Spleen (tissue), 11 donors: Measurements from ENCODE around the gene LRRC74B. TPM values are rescaled to one million over a fixed set of nuclear protein-coding genes. Genes with fewer than 3 reads are reported as not detected.

Source experiments
- DNase-seq: peaks from one replicate; pipeline ENCODE4 v3.0.0-alpha.2; 2020
- H3K27ac ChIP-seq, 8 donors: fragments of 200-600 bp; sonication (generic) in 7 of 8; 1 replicate in 4 of 8; 2 replicates in 4 of 8; pipeline versions ENCODE4 v1.5.0 to v1.8.0; 2016 to 2021; ENCODE audit warnings: inconsistent platforms in 4 of 8, mild to moderate bottlenecking in 4 of 8, moderate library complexity in 1 of 8
- H3K27me3 ChIP-seq, 7 donors: fragments of 200-600 bp; sonication (generic) in 6 of 7; replicated peaks in 1 of 7; 1 replicate in 4 of 7; 2 replicates in 3 of 7; pipeline versions ENCODE4 v1.5.0 to v1.8.0; 2016 to 2021; ENCODE audit warnings: inconsistent platforms in 3 of 7, mild to moderate bottlenecking in 1 of 7
- H3K36me3 ChIP-seq, 6 donors: fragments of 200-600 bp; sonication (generic) in 5 of 6; 1 replicate in 4 of 6; 2 replicates in 2 of 6; pipeline versions ENCODE4 v1.5.0 to v1.8.0; 2016 to 2021; ENCODE audit warnings: inconsistent platforms in 2 of 6
- H3K4me1 ChIP-seq, 6 donors: fragments of 200-600 bp; sonication (generic) in 5 of 6; 1 replicate in 3 of 6; 2 replicates in 3 of 6; pipeline versions ENCODE4 v1.5.0 to v1.8.0; 2016 to 2021; ENCODE audit warnings: inconsistent platforms in 3 of 6
- H3K4me3 ChIP-seq, 8 donors: fragments of 200-600 bp; sonication (generic) in 7 of 8; 1 replicate in 4 of 8; 2 replicates in 4 of 8; pipeline versions ENCODE4 v1.5.0 to v1.8.0; 2016 to 2021; ENCODE audit warnings: inconsistent platforms in 4 of 8, mild to moderate bottlenecking in 4 of 8, moderate library complexity in 2 of 8
- H3K9me3 ChIP-seq, 8 donors: fragments of 200-600 bp; sonication (generic) in 7 of 8; 1 replicate in 4 of 8; 2 replicates in 4 of 8; pipeline versions ENCODE4 v1.5.0 to v1.8.0; 2016 to 2021; ENCODE audit warnings: inconsistent platforms in 4 of 8
- POLR2A ChIP-seq, 3 donors: fragments of 450-650 bp; IDR thresholded peaks; one replicate each; pipeline ENCODE4 v1.5.1; 2017; ENCODE audit warnings: antibody characterized with exemption in 3 of 3, mild to moderate bottlenecking in 1 of 3
- POLR2AphosphoS5 ChIP-seq, 3 donors: sonication (generic); formaldehyde crosslinking; IDR thresholded peaks; one replicate each; pipeline ENCODE4 v1.5.1; 2017; ENCODE audit warnings: antibody characterized with exemption in 3 of 3
- WGBS, 5 donors: extraction: QIAGEN DNeasy Blood & Tissue Kit in 3 of 5; methylation state at CpG; one replicate each; pipeline versions ENCODE4 v1.1.5 to v1.1.7; 2013 to 2018; 5-methylcytosine and 5-hydroxymethylcytosine counted together
- intact Hi-C: fragments of 100-400 bp; cut with DNase I; formaldehyde crosslinking; loops from one replicate; pipeline ENCODE4 v1.15.0; 2023; ENCODE audit warnings: low total_unique reads
- polyA plus RNA-seq, 3 donors: library from polyadenylated mRNA; stranded (reverse); fragments of 200-250 nt; gene quantifications; one replicate each; pipeline ENCODE4 v1.2.1, GENCODE V29; 2013
- total RNA-seq, 7 donors: library from RNA; depleted of rRNA in 3 of 7; stranded (reverse); fragments of >200 nt in 3 of 7; fragmentation: NEBNext Ultra II Directional in 4 of 7; extraction: Animal tissue kit (Norgen Biotek cat#: 25700) in 4 of 7; gene quantifications; one replicate each; pipeline versions ENCODE4 v1.1.0 to v1.2.1, GENCODE V29; 2016 to 2021
- TF ChIP-seq, protein P1 (sequence below), 11 experiments: fragments of 200-600 bp in 7 of 11; fragments of 450-650 bp in 4 of 11; sonication (generic) in 4 of 11; IDR thresholded peaks in 8 of 11; conservative IDR thresholded peaks in 3 of 11; 1 replicate in 7 of 11; 2 replicates in 4 of 11; pipeline versions ENCODE4 v1.4.0 to v1.8.0; 2016 to 2021; ENCODE audit warnings: antibody characterized with exemption in 11 of 11, inconsistent platforms in 4 of 11, mild to moderate bottlenecking in 1 of 11
- donor health status: healthy with polysubstance abuse.
- donor health status: DM: no; HTN: no; CAD: no; lungs with moderate emphysema.
- donor health status: DM: no; HTN: no; CAD: no.
- donor health status: Bipolar disorder and iron deficiency.
- donor health status: healthy.
- donor health status: DM: no; HTN: no; CAD: no.
- donor health status: DM: yes; HTN: yes; CAD: no.

LRRC74B gene
- total and polyA plus RNA-seq, 10 donors = 0.03 TPM; not detected in 9

DNA sequence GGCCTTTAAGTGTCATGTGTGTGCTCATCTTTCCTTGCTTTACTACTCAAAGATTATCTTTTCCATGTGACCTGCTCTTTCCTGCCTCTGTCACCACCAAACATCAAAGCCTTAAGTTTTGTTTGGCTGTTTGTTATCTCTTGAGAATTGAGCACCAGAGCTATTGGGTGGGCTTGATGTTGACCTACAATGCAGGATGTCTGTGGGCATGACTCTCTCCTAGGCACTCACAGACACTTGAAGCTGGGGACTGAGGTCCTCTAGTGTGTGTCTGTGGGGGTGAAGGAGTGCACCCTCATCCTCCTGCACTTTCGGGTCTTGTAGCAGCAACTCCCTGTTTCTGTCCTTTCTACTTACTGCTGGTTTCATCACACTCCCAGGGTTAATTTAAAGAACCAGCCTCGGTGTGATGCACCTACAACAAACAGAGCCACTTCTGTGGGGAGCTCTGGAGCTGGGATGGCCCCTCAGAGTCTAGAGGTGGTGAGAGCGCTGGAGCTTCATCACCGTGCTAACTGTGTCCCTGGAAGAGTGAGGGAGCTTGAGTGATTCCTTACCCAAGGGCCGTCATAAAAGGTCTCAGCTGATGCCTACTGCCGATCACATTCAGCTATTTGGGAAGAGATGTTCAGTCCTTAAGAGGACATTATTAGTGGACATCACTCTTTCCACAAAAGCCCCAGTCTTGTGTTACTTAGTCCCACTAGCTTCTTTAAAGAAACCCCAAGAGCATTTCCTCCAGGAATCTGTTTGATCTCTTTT lies 56.3 kb downstream of the LRRC74B start:
- Histone ChIP-seq H3K36me3 (no peaks in the 10 kb centered on the region), H3K9me3 (no peaks in the 10 kb centered on the region), H3K4me1 (peaks cover 0 to 7% (median 7%) of the 10 kb centered on the region in 6 donors), H3K4me3 (no peak overlapping the region), H3K27me3 (peaks cover 0 to 9% (median 0%) of the 10 kb centered on the region in 7 donors), H3K27ac (no peak overlapping the region)
- DNase-seq = no peak
- TF ChIP-seq, protein P1, sequence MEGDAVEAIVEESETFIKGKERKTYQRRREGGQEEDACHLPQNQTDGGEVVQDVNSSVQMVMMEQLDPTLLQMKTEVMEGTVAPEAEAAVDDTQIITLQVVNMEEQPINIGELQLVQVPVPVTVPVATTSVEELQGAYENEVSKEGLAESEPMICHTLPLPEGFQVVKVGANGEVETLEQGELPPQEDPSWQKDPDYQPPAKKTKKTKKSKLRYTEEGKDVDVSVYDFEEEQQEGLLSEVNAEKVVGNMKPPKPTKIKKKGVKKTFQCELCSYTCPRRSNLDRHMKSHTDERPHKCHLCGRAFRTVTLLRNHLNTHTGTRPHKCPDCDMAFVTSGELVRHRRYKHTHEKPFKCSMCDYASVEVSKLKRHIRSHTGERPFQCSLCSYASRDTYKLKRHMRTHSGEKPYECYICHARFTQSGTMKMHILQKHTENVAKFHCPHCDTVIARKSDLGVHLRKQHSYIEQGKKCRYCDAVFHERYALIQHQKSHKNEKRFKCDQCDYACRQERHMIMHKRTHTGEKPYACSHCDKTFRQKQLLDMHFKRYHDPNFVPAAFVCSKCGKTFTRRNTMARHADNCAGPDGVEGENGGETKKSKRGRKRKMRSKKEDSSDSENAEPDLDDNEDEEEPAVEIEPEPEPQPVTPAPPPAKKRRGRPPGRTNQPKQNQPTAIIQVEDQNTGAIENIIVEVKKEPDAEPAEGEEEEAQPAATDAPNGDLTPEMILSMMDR (IDR thresholded peaks at IDR 0.05 in 8 of 11, conservative IDR thresholded peaks at IDR 0.05 in 3 of 11) = no peak
- TF ChIP-seq POLR2AphosphoS5 (IDR thresholded peaks at IDR 0.05) (no peak), POLR2A (IDR thresholded peaks at IDR 0.05) (no peak)
- intact Hi-C loops = no loop called here
- WGBS, 5 donors = 71 to 85% (median 81%) methylated on average over 5 to 6 of the region's 6 CpGs

DNA sequence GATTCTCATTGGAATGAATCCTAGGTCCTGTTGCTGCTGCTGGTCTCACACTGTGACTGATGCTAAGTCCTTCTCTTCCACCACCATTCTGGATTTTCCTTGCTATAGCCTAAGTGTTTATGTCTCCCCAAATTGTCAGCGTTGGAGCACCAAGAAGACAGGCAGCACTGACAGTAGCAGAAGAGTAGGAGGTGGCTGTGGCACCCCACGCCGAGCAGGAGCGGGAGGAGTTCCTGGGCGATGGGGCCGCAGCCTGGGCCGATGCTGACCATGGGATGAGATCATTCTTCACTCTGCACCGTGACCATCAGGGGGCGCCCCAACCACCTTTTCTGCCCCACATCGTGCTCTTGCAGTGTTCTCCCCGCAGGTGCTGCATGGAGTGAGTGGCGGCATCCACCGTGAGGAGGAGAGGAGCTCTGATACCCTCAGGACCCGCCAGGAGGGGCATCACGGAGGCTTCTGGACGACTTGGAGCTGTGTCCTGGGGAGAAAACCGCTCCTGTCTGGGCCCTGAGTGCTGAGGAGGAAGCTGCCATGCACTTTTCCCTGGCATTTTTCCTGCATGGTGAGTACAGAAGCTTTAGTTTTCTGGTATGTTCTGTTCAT lies 57.0 kb downstream of the LRRC74B start:
- 3 to 5% (median 4%) methylated on average over 17 of the region's 17 CpGs for WGBS, 5 donors
- Histone ChIP-seq H3K4me1 (peaks cover 0 to 7% (median 7%) of the 10 kb centered on the region in 6 donors), H3K4me3 (peak overlapping the region in 1 of 8 donors; percentile 31), H3K36me3 (no peaks in the 10 kb centered on the region), H3K27me3 (peaks cover 0 to 9% (median 0%) of the 10 kb centered on the region in 7 donors), H3K27ac (no peak overlapping the region), H3K9me3 (no peaks in the 10 kb centered on the region)
- TF ChIP-seq POLR2A (IDR thresholded peaks at IDR 0.05) (no peak), POLR2AphosphoS5 (IDR thresholded peaks at IDR 0.05) (peak in 1 of 3 donors; percentile 11)
- TF ChIP-seq, protein P1 (IDR thresholded peaks at IDR 0.05 in 8 of 11, conservative IDR thresholded peaks at IDR 0.05 in 3 of 11) = peak in 10 of 11 experiments; percentile 22 to 86 (median 70)
- peak; percentile 87 for DNase-seq
- intact Hi-C loops = no loop called here

DNA sequence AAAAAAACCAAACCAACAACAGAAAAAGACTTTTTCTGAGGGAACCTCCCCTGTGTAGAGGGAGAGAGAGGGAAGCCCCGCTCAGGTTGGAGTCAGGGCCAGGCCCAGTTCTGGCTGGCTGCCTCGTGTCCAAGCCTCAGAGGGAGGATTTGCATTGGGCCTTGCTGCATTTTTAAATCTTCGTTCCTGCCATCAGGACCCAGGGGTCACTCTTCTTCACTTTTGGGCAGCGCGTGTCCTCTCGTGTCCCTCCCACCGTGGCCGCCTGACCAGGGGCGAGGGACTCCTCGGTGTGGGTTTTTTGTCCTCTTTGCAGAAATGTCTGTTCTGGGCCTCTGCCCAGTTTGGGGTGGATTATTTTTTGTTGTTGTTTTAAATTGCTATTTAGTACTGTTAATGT lies 57.9 kb downstream of the LRRC74B start:
- Histone ChIP-seq H3K36me3 (no peaks in the 10 kb centered on the region), H3K4me3 (no peak overlapping the region), H3K27me3 (peaks cover 0 to 9% (median 0%) of the 10 kb centered on the region in 7 donors), H3K27ac (no peak overlapping the region), H3K9me3 (no peaks in the 10 kb centered on the region), H3K4me1 (peaks cover 0 to 7% (median 7%) of the 10 kb centered on the region in 6 donors)
- DNase-seq = no peak
- TF ChIP-seq POLR2AphosphoS5 (IDR thresholded peaks at IDR 0.05) = no peak
- TF ChIP-seq, protein P1 (IDR thresholded peaks at IDR 0.05 in 8 of 11, conservative IDR thresholded peaks at IDR 0.05 in 3 of 11) = no peak
- no peak for TF ChIP-seq POLR2A (IDR thresholded peaks at IDR 0.05)
- 84 to 97% (median 90%) methylated on average over 10 of the region's 10 CpGs for WGBS, 5 donors
- intact Hi-C loops = no loop called here

DNA sequence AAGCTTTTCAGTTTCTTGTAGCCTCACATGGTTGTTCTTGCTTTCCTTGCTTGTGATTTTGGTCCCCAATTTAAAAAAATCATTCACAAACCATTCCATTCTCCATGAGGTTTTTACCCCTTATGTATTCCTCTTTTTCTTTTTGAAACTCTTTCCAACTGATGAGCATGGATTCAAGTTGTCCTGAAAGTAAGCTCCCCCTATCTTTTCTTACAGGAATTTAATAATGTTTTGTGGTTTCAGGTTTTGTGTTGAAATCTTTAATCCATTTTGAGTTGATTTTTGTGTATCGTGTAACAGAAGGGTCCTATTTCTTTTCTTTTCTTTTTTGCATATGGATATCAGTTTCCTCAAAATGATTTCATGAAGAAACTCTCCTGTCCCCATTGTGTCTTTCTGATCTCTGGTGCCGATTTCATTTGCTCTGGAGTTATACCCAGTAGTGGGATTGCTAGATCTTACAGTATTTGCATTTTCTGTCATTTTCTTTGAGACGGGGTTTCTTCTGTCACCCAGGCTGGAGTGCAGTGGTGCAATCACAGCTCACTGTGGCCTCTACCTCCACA lies 58.5 kb downstream of the LRRC74B start:
- H3K36me3 ChIP-seq = no peaks in the 10 kb centered on the region
- 84 to 93% (median 84%) methylated on average over 3 of the region's 3 CpGs for WGBS, 5 donors
- H3K27ac ChIP-seq = no peak overlapping the region
- peaks cover 0 to 7% (median 7%) of the 10 kb centered on the region in 6 donors for H3K4me1 ChIP-seq
- intact Hi-C loops = no loop called here
- H3K9me3 ChIP-seq = no peaks in the 10 kb centered on the region
- DNase-seq = no peak
- no peak overlapping the region for H3K4me3 ChIP-seq
- peaks cover 0 to 9% (median 0%) of the 10 kb centered on the region in 7 donors for H3K27me3 ChIP-seq
- TF ChIP-seq, protein P1 (IDR thresholded peaks at IDR 0.05 in 8 of 11, conservative IDR thresholded peaks at IDR 0.05 in 3 of 11) = no peak
- no peak for TF ChIP-seq POLR2AphosphoS5 (IDR thresholded peaks at IDR 0.05)
- TF ChIP-seq POLR2A (IDR thresholded peaks at IDR 0.05) = no peak
